ENCODE data around the gene PRICKLE4. TPM values are rescaled to one million over a fixed set of nuclear protein-coding genes. Genes with fewer than 3 reads are reported as not detected.

PRICKLE4 gene
- total and polyA plus RNA-seq, 2 of the 13 experiments (the other 11 are each of a cell fraction or from before 2014, with no cell fraction given) = 0.92 to 1.2 TPM

DNA sequence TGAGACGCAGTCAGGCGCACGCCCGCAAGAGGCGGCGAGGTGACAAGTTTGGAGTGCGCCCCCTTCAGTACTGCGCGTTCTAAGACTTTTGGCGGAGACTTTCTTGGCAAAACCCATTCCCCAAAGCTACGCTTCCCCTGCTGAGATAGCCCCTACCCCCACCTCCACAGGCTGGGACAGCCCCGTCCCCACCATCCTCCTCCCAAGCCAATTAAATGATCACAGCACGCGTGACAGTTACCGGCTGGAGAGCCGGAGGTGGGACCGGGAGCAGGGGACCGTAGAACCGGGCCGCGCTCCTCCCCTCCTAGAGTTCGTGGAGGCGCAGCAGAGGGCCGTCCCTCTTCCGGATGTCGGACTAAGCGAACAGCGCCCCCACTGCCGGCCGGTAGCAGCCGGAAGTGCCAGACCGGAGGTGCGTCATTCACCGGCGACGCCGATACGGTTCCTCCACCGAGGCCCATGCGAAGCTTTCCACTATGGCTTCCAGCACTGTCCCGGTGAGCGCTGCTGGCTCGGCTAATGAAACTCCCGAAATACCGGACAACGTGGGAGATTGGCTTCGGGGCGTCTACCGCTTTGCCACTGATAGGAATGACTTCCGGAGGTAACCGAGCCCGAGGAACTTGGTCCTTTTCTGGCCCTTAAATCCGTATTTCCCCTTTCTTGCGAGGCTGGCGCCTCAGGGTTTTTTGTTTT is 6.8 kb downstream of the PRICKLE4 start, which contains the start of gene TOMM6:
Gene TOMM6 (plus strand): TSS at position 476 of the 699 bp plus-strand sequence. CDS start 4 bp downstream, at position 480.
- no TSS peak for BruUV-seq (replicated peaks)
- no peaks in the 10 kb centered on the region for H3K9me3 ChIP-seq (ENCODE audit: low read length)
- ATAC-seq = peak; percentile 89
- H3K27me3 ChIP-seq (ENCODE audit: control insufficient read depth in 1 of 2, insufficient read depth in 2 of 2, low read length in 2 of 2) = no peaks in the 10 kb centered on the region; a peak in 2 of 5 replicates
- POLR2A ChIA-PET = interaction anchor here (0.7 to 3.5 kb wide), 21 partner anchors 8 to 1092 kb away, joined by 3 to 60 read pairs (median 5); partner anchors contain the start of genes BYSL, FRS3, MED20 and PGC
- 1% methylated on average over 49 of the region's 55 CpGs for WGBS (ENCODE audit: low lambda C conversion rate)
- H2AFZ ChIP-seq (ENCODE audit: low read length) = peak within 1 kb of the TSS; percentile 33
- peak within 1 kb of the TSS; percentile 99 for H3K9ac ChIP-seq (ENCODE audit: insufficient read depth, low read depth, low read length)
- peaks cover 27% of the 10 kb centered on the region for H3K4me1 ChIP-seq (ENCODE audit: insufficient read depth, low read length)
- peaks cover 20% of the 10 kb centered on the region for H3K79me2 ChIP-seq (ENCODE audit: insufficient read depth, low read length)
- no peaks in the 10 kb centered on the region for H4K20me1 ChIP-seq (ENCODE audit: insufficient read depth, low read length)
- peak; percentile 92 for DNase-seq (ENCODE audit: low spot score)
- in situ Hi-C loops (cut with HindIII; ENCODE audit: extremely low pct_ligation_motif_present, low pct_unique_long_range_greater_than_20kb) = loop anchor here (5.0 to 25.0 kb wide), 3 partner anchors 135 to 425 kb away; partner anchors contain the start of genes BYSL, MED20 and MRPS10
- intact Hi-C loops (cut with micrococcal nuclease; ENCODE audit: unreplicated experiment) = loop anchor here (1.0 to 5.0 kb wide), 4 partner anchors 133 to 420 kb away; partner anchors contain the start of genes BYSL and MED20
- FAIRE-seq = peak; percentile 92
- H3K36me3 ChIP-seq (replicated peaks in 1 of 2; ENCODE audit: control insufficient read depth in 1 of 2, insufficient read depth in 2 of 2, low read length in 2 of 2) = peaks cover 10 to 32% of the 10 kb centered on the region in 2 experiments
- CTCF ChIA-PET (ENCODE audit: low intra/inter-chr PET ratio, low total read pairs) = interaction anchor here (1.0 to 3.1 kb wide), 5 partner anchors 52 to 420 kb away, joined by 5 to 29 read pairs (median 17); partner anchors contain the start of genes BYSL, MED20 and TFEB
- H3K27ac ChIP-seq (ENCODE audit: extremely low read length, insufficient read depth, low read length) = peak within 1 kb of the TSS; percentile 94
- peak within 1 kb of the TSS; percentile 97 for H3K4me2 ChIP-seq (ENCODE audit: low read depth, low read length)
- H3K4me3 ChIP-seq (replicated peaks in 1 of 3; ENCODE audit: insufficient read depth in 1 of 3, low read depth in 2 of 3, low read length in 3 of 3) = peak within 1 kb of the TSS; percentile 65 to 99 (median 99)
- TF ChIP-seq ZMYM3 (CRISPR knock-in tag; IDR thresholded peaks at IDR 0.05) (no peak), CENPX (CRISPR knock-in tag; IDR thresholded peaks at IDR 0.05) (no peak), MEIS2 (CRISPR knock-in tag; IDR thresholded peaks at IDR 0.05) (no peak), ZFAT (CRISPR knock-in tag; conservative IDR thresholded peaks at IDR 0.05) (no peak), ATF7-NPFF (CRISPR knock-in tag; IDR thresholded peaks at IDR 0.05; ENCODE audit: low read depth) (peak; percentile 72; the same call in 1 of the 2 replicates), RBM22 (optimal IDR thresholded peaks at IDR 0.05; ENCODE audit: low read length) (peak; percentile 89), ELF1 (CRISPR knock-in tag; IDR thresholded peaks at IDR 0.05) (peak; percentile 99), NFKBIZ (CRISPR knock-in tag; IDR thresholded peaks at IDR 0.05) (no peak), CTCF (CRISPR knock-in tag; IDR thresholded peaks at IDR 0.05) (peak; percentile 92), KAT7 (CRISPR knock-in tag; IDR thresholded peaks at IDR 0.05; ENCODE audit: borderline replicate concordance) (peak; percentile 95; the same call in 1 of the 2 replicates), FOXA1 (IDR thresholded peaks at IDR 0.05) (no peak), FOXA1 (CRISPR knock-in tag; IDR thresholded peaks at IDR 0.05) (0 out of 2 replicates have a peak, but pooled peaks have one; percentile 31), ZSCAN31 (CRISPR knock-in tag; IDR thresholded peaks at IDR 0.05; ENCODE audit: low read depth) (peak; percentile 85)
- TF ChIP-seq, protein P1, sequence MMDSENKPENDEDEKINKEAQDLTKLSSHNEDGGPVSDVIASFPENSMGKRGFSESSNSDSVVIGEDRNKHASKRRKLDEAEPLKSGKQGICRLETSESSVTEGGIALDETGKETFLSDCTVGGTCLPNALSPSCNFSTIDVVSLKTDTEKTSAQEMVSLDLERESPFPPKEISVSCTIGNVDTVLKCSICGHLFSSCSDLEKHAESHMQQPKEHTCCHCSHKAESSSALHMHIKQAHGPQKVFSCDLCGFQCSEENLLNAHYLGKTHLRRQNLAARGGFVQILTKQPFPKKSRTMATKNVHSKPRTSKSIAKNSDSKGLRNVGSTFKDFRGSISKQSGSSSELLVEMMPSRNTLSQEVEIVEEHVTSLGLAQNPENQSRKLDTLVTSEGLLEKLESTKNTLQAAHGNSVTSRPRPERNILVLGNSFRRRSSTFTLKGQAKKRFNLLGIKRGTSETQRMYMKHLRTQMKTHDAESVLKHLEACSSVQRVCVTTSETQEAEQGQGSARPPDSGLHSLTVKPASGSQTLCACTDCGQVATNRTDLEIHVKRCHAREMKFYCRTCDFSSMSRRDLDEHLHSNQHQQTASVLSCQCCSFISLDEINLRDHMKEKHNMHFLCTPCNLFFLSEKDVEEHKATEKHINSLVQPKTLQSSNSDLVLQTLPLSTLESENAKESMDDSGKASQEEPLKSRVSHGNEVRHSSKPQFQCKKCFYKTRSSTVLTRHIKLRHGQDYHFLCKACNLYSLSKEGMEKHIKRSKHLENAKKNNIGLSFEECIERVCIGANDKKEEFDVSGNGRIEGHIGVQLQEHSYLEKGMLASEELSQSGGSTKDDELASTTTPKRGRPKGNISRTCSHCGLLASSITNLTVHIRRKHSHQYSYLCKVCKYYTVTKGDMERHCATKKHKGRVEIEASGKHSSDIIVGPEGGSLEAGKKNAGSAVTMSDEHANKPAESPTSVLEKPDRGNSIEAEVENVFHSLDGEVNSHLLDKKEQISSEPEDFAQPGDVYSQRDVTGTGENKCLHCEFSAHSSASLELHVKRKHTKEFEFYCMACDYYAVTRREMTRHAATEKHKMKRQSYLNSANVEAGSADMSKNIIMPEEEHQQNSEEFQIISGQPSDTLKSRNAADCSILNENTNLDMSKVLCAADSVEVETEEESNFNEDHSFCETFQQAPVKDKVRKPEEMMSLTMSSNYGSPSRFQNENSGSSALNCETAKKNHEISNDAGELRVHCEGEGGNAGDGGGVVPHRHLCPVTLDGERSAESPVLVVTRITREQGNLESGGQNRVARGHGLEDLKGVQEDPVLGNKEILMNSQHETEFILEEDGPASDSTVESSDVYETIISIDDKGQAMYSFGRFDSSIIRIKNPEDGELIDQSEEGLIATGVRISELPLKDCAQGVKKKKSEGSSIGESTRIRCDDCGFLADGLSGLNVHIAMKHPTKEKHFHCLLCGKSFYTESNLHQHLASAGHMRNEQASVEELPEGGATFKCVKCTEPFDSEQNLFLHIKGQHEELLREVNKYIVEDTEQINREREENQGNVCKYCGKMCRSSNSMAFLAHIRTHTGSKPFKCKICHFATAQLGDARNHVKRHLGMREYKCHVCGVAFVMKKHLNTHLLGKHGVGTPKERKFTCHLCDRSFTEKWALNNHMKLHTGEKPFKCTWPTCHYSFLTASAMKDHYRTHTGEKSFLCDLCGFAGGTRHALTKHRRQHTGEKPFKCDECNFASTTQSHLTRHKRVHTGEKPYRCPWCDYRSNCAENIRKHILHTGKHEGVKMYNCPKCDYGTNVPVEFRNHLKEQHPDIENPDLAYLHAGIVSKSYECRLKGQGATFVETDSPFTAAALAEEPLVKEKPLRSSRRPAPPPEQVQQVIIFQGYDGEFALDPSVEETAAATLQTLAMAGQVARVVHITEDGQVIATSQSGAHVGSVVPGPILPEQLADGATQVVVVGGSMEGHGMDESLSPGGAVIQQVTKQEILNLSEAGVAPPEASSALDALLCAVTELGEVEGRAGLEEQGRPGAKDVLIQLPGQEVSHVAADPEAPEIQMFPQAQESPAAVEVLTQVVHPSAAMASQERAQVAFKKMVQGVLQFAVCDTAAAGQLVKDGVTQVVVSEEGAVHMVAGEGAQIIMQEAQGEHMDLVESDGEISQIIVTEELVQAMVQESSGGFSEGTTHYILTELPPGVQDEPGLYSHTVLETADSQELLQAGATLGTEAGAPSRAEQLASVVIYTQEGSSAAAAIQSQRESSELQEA (CRISPR knock-in tag; IDR thresholded peaks at IDR 0.05; ENCODE audit: not compliant biosample characterization) = peak; percentile 27

Data from HepG2 (cell line).